GM12865 (cell line): ENCODE measurements around the gene TSPAN8.
"Not testable (repeated sequence)": the region's sequence is repeated elsewhere in the genome, so short reads cannot be mapped to it uniquely, and the experiment has no call there.

Experiments used
- DNase-seq: peaks from one replicate; pipeline ENCODE4 v3.0.0; 2010; ENCODE audit warnings: low read depth
- H3K4me3 ChIP-seq: 2 replicates; pipeline ENCODE4 v1.5.1; 2011; ENCODE audit warnings: mild to moderate bottlenecking, low read depth, low read length, control low read depth
- CTCF ChIP-seq: IDR thresholded peaks from 2 replicates; pipeline ENCODE4 v1.5.1; 2011; ENCODE audit warnings: low read length, control low read depth, low read depth, inconsistent platforms; ENCODE audit not compliant: insufficient read depth; ENCODE audit errors: missing control alignments

Gene TSPAN8

DNA sequence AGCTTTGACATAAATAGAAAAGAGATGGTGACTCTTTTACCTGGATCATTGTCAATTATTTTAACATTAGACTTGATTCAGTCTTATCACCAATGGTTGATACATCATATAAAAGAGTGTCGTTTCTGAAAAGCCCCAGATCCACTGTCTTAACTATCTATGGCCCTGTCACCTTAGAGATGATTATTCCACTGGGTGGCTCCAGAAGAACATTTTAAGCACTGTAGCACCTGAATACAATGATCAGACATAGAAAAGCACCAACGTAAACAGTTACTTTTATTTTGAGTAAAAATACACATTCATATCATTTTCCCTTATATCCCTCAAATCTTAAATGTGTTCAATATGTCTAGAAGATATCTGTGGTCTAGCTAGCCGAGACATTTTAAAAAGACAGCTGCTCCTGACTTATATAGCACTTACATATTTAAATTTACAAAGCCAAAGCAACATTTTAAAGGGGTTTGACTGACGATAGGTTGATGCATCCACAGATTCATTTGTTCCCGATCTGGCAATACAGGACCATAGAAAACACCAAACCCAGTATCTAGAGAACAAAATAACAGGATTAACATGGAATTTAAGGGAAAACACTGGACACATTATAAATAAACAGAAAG lies 32.9 kb downstream of the TSPAN8 start:
- no peak for TF ChIP-seq CTCF
- DNase-seq = no peak
- H3K4me3 ChIP-seq = no peak overlapping the region

DNA sequence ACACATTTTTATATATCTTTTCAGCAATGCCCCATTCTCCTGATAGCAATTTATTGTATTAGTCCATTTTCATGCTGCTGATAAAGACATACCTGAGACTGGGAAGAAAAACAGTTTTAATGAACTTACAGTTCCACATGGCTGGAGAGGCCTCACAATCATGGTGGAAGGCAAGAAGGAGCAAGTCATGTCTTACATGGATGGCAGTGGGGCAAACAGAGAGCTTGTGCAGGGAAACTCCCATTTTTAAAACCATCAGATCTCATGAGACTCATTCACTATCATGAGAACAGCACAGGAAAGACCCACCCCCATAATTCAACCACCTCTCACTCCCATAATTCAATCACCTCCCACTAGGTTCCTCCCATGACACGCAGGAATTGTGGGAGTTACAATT lies 44.7 kb downstream of the TSPAN8 start:
- not testable (repeated sequence) for H3K4me3 ChIP-seq, DNase-seq

- DNase-seq = no peak
- TF ChIP-seq CTCF = no peak
- H3K4me3 ChIP-seq = no peak overlapping the region
Measured at GRCh38 chr12:71109834-71110233, 48.0 kb downstream of the TSPAN8 start.

GRCh38 chr12:71108355-71108754 lies 49.4 kb downstream of the TSPAN8 start:
- no peak for DNase-seq
- no peak for TF ChIP-seq CTCF
- no peak overlapping the region for H3K4me3 ChIP-seq

DNA sequence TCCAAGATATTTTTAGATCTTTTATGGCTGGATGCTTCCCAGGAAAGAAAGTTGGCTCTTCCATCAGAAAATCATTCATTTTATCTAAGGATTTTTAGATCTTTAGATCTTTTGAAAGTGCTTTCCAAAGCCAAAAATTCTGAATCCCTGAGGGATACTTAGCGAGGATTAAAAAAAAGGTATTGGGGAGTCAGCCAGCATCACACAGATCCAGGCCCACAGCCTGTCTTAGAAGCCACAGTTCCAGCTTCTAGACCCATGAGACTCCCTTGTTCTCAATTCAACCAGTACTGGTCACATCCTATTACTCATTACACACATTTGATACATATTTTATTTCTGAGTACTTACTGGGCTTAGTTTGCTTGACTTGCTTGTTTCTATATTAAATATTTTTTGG lies 49.9 kb downstream of the TSPAN8 start:
- H3K4me3 ChIP-seq = no peak overlapping the region
- no peak for TF ChIP-seq CTCF
- no peak for DNase-seq

GRCh38 chr12:71105956-71106355 lies 51.8 kb downstream of the TSPAN8 start:
- no peak for TF ChIP-seq CTCF
- no peak overlapping the region for H3K4me3 ChIP-seq
- DNase-seq = no peak

DNA sequence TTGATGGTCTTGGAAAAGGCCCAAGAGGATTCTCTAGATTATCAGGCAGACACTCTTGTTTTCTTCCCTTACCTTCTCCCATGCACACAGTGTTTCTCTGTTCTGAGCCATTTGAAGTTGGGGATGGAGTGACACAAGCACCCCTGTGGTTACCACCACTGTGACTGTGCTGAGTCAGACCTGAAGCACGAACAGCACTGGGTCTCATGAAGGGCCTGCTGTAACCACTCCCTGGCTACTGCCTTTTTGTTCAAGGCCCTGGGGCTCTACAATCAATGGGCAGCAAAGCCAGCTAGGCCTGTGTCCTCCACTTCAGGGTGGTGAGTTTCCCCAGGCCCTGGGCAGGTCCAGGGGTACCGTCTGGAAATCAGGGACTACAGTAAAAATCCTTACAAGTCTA lies 65.5 kb downstream of the TSPAN8 start:
- no peak for DNase-seq
- H3K4me3 ChIP-seq = no peak overlapping the region
- no peak for TF ChIP-seq CTCF
